IMR-90 (cell line): ENCODE measurements around the gene NKTR.

ENCODE experiments used
- BHLHE40 ChIP-seq: fragments of 150-350 bp; IDR thresholded peaks from 2 replicates; pipeline ENCODE4 v1.6.1; 2016; ENCODE audit warnings: mild to moderate bottlenecking, low read depth, low read length
- FOS ChIP-seq: fragments of 150-350 bp; IDR thresholded peaks from 2 replicates; pipeline ENCODE4 v1.6.1; 2016; ENCODE audit warnings: low read depth, low read length
- MAZ ChIP-seq: IDR thresholded peaks from 2 replicates; pipeline ENCODE4 v1.6.1; 2012; ENCODE audit warnings: low read depth, mild to moderate bottlenecking, low read length, improper control_type of control experiment, moderate library complexity, borderline replicate concordance
- RFX5 ChIP-seq: IDR thresholded peaks from 2 replicates; pipeline ENCODE4 v1.8.0; 2012; ENCODE audit warnings: low read depth, mild to moderate bottlenecking, low read length, moderate library complexity
- TF ChIP-seq, protein P1 (sequence below): conservative IDR thresholded peaks from 2 replicates; pipeline ENCODE4 v1.5.1; 2012; ENCODE audit warnings: mild to moderate bottlenecking, low read depth, low read length, improper control_type of control experiment

DNA sequence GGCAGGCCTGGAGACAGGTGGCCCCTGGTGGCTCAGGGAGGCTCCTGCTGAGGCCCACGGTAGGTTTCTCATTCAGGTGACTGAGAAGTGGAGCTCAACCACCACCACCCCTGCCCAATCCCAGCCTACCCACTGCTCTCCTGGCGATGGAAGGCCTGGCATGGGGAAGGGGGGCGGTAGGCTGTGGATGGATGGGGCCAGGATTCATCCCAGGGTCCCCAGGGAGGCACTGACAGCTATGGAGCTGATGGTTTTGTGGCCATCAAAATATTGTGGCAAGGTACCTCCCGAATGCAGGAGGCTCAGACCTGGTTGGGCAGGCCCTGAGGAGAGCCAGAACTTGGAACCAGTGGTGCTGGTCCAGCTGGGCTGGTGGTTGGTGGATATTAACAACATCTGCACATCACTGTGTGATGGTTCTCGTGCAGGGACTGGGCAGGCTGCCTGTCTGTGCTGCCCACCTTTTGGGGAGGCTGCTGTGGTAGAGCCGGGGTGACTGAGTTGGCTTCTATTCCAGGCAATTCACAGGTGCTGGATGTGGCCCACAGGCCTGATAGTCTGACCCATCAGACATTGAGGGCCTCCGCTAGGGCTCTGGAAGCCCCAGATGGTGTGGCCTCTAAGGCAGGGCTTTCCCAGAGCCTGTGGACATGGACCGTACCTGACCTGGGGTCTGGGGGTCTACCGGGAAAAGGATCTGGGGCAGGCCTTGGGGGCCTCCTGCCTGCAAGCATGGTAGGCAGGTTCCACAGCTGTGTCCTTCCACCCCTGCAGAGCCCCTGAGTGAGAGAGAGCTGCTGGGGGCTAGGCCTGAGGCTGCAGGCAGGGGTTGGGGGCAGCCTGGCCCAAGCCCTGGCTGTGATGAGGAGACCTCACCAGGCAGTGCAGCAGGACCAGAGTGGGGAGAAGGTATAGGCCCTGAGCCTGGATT is 56.5 kb downstream of the NKTR start:
- no peak for TF ChIP-seq FOS
- no peak for TF ChIP-seq BHLHE40
- TF ChIP-seq, protein P1, sequence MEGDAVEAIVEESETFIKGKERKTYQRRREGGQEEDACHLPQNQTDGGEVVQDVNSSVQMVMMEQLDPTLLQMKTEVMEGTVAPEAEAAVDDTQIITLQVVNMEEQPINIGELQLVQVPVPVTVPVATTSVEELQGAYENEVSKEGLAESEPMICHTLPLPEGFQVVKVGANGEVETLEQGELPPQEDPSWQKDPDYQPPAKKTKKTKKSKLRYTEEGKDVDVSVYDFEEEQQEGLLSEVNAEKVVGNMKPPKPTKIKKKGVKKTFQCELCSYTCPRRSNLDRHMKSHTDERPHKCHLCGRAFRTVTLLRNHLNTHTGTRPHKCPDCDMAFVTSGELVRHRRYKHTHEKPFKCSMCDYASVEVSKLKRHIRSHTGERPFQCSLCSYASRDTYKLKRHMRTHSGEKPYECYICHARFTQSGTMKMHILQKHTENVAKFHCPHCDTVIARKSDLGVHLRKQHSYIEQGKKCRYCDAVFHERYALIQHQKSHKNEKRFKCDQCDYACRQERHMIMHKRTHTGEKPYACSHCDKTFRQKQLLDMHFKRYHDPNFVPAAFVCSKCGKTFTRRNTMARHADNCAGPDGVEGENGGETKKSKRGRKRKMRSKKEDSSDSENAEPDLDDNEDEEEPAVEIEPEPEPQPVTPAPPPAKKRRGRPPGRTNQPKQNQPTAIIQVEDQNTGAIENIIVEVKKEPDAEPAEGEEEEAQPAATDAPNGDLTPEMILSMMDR: no peak
- TF ChIP-seq RFX5: no peak
- no peak for TF ChIP-seq MAZ
